ENCODE measurements around the gene STX19.
"Not testable (repeated sequence)": the region's sequence is repeated elsewhere in the genome, so short reads cannot be mapped to it uniquely, and the experiment has no call there.

The STX19 gene

DNA sequence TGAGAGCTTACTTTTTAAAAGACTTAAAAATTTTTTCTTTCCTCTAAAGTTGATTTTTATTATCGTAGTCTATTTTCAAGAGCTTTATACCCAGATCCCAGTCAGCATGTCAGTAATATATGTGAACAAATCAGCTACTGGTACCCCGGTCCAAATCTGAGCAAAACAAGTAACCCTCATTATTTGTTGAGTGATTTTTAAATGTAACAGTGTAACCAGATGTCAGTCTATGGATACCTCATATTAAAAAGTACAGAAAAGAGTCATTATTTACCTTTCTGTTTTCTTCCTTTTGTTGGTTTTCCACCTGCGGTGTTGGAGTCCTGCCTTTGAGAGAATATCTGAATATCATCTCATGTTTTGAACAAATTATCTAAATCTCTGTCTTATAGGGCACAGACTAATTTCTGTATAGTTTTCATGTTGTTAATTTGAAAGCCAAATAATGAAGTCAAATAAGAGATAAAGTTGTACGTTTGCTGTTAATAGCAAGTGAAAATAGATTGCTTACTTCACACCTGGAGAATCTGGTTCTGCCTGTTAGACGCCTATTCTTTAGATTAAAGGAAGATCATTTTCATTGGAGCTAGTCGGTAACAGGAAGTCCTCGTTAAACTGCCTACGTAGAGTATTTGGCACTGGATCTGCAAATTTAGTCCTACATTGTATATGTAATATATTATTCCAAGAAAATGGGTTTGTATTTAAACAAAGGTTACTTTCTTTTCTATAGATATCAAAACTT, at the start of gene STX19:
Gene STX19, minus strand, starts transcription at position 505 of the 745 bp plus-strand sequence. CDS start 13,328 bp downstream, outside the sequence.
- peak; percentile 52 for DNase-seq

DNA sequence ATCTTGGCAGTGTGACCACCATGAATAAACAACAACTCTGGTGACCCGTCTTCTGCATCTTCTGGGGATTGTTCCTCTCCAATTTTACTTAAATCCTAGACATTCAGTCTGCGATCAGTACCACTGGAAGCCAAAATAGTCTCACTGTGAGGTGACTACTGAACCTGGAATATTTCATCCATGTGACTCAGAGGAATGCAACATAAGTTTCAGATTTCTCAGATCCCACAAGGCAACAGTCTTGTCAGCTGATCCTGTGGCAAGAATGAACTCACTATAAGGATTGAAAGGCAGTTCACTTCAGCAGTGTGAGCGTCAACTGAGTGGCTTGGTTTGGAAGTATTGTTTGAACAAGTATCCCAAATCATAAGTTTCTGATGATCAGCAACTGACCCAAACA, 47.7 kb upstream of the STX19 start:
- no peak for DNase-seq

- DNase-seq = no peak
Measured at GRCh38 chr3:94071713-94072284, 43.4 kb upstream of the STX19 start.

- no peak for DNase-seq
Measured at GRCh38 chr3:94070341-94070911, 42.0 kb upstream of the STX19 start.

DNA sequence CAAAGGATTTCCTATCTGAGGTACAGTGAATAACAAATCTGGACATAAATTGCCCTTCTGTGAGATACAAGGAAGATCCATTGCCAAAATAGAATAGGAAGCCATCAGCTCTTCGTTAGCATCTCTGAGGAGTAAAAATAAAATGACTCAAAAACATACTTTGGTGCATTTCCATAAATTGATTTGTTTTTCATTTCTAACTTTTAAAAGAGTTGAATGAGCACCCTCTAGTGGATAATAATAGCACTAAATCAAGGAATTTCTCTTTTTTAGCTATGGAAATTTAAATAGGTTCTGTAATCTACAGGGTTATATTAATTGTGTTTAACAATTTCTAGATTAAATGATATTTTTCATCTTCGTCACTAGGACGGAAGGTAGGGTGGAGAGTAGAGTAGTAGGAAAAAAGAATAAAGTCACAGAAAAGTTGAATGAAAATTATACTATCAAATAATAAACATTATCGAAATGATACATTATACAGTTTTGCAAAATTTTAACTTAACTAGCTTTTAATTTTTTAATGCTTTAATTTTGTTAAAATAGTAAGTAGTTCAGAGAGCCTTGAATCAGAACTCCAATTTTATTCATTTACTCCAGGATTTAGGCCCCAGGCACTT, 40.9 kb upstream of the STX19 start:
- peak; percentile 43 for DNase-seq

GRCh38 chr3:94066506-94067500, 38.4 kb upstream of the STX19 start:
- DNase-seq = no peak

- no peak for DNase-seq
Measured at GRCh38 chr3:94065819-94066480, 37.6 kb upstream of the STX19 start.

GRCh38 chr3:94065122-94065521, 36.7 kb upstream of the STX19 start:
- no peak for DNase-seq

GRCh38 chr3:94064243-94064860, 36.0 kb upstream of the STX19 start:
- DNase-seq = no peak

DNA sequence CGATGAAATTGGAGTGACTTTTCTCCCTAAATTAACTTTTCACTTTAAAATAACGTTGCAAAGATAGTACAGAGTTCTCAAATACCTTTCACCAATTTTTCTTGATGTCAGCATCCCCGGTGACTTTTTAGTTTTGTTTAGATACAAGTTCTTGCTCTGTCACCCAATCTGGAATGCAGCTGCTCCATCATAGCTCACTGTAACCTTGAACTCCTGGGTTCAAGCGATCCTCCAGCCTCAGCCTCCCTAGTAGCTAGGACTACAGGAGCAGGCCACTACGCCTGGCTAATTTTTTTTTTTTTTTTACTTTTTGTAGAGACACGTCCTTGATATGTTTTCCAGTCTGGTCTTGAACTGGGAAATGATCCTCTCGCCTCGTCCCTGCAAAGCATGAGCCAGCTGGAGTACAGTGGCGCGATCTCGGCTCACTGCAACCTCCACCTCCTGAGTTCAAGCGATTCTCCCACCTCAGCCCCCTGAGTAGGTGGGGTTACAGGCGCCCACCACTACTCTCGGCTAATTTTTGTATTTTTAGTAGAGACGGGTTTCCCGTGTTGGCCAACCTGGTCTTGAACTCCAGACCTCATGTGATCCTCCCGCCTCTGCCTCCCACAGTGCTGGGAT, 35.2 kb upstream of the STX19 start:
- no peak for DNase-seq

- peak; percentile 96 for DNase-seq
Measured at GRCh38 chr3:94062513-94063404, 34.4 kb upstream of the STX19 start, which contains the start of the genes DHFR2 and NSUN3. Gene DHFR2, minus strand, starts transcription at chr3:94062916. Its CDS starts 1,405 bp downstream, at chr3:94061511. Gene NSUN3, plus strand, starts transcription at chr3:94063061. Its CDS starts 66 bp downstream, at chr3:94063127.

- DNase-seq = no peak
Measured at GRCh38 chr3:94061297-94061696, 32.9 kb upstream of the STX19 start.

DNA sequence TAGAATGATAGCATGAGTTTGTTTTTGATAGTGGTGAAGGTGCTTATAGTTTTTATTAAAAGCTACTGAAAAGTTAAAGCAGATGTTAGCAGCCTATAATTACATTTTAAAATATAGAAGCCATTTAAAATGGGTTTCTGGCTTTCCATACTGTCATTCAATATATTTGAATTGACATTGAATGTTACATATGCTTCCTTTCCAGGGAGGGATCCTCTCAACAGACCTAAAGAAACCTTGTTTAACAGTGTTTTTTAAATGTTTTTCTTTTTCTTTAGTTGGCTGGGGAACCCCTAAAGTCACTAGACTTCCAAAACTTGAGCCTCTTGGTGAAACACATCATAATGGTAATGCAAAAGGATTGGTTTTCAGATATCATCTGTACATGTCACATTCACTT, 22.1 kb upstream of the STX19 start:
- DNase-seq = no peak

GRCh38 chr3:94049267-94049666, 20.9 kb upstream of the STX19 start:
- no peak for DNase-seq

DNA sequence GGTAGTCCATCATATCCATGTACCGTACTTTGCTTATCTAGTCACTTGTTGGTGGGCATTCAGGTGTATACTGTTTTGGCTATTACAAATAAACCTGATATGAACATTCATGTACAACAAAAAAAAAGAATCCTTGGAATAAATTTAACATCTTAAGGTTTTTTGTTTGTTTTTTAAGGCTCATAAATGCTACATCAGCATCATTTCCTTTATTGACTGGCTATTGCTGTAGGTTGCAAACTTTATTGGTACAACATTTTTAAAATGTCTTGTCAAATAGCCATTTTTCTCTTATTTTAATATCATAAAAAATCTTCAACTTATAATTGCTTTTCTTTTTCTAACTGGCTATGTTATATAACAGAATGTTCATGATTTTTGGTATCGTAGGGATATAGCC, 18.1 kb upstream of the STX19 start:
- no peak for DNase-seq

GRCh38 chr3:94044100-94044936, 15.9 kb upstream of the STX19 start:
- DNase-seq = not testable (repeated sequence)

GRCh38 chr3:94043285-94043684, 14.9 kb upstream of the STX19 start:
- no peak for DNase-seq

- no peak for DNase-seq
Measured at GRCh38 chr3:94036909-94037507, 8.6 kb upstream of the STX19 start.

Data from NCI-H1105 treated with DMSO at 0.1 percent for 48 hours (cell line).